Activated CD4-positive, alpha-beta memory T cell treated with anti-CD3 and anti-CD28 coated beads, Interleukin-2, amount 10 ng/mL, durations not matched to agents 7 days and 5 days (primary cell): ENCODE measurements around the gene LAMP2. TPM values are rescaled to one million over a fixed set of nuclear protein-coding genes. Genes with fewer than 3 reads are reported as not detected.
A peak's percentile ranks its signal among the peaks of the same experiment; 100 is the strongest.

Experiments
- CTCF ChIA-PET: fragments of 350-600 bp; sonication (Branson Sonifier 250); formaldehyde crosslinking; loops from one replicate; lab custom pipeline; 2021; ENCODE audit warnings: antibody characterized with exemption, inconsistent platforms; lab: Charles Lee
- POLR2A ChIA-PET: fragments of 350-600 bp; sonication (Branson Sonifier 250); formaldehyde crosslinking; loops from one replicate; lab custom pipeline; 2021; ENCODE audit warnings: antibody characterized with exemption; lab: Charles Lee
- DNase-seq: peaks from one replicate; pipeline ENCODE4 v3.0.0-alpha.2; 2020
- H3K27ac Mint-ChIP-seq: one replicate; pipeline ENCODE4 v1.8.0; 2021; ENCODE audit warnings: mild to moderate bottlenecking, mixed read lengths
- H3K27me3 Mint-ChIP-seq: one replicate; pipeline ENCODE4 v1.8.0; 2021; ENCODE audit warnings: mixed read lengths
- H3K36me3 Mint-ChIP-seq: one replicate; pipeline ENCODE4 v1.8.0; 2021; ENCODE audit warnings: low read depth, mixed read lengths
- H3K4me1 Mint-ChIP-seq: one replicate; pipeline ENCODE4 v1.8.0; 2021; ENCODE audit warnings: mixed read lengths
- H3K4me3 Mint-ChIP-seq: one replicate; pipeline ENCODE4 v1.8.0; 2021; ENCODE audit warnings: mild to moderate bottlenecking, mixed read lengths
- H3K9me3 Mint-ChIP-seq: one replicate; pipeline ENCODE4 v1.8.0; 2021; ENCODE audit warnings: mixed read lengths
- total RNA-seq, 2 experiments: library from RNA; stranded (reverse); gene quantifications; one replicate each; pipeline ENCODE4 v1.2.3, GENCODE V29; 2021

The LAMP2 gene
- total RNA-seq, 2 experiments from 2014 or later = 59.4 to 60.3 TPM

- no peaks in the 10 kb centered on the region for H3K9me3 Mint-ChIP-seq
- no peak for DNase-seq
- H3K36me3 Mint-ChIP-seq = peaks cover 30% of the 10 kb centered on the region
- H3K27ac Mint-ChIP-seq = peak overlapping the region; percentile 24
- ChIA-PET POLR2A (no interaction called here), CTCF (interaction anchor here (0.7 to 3.2 kb wide), 9 partner anchors 10 to 202 kb away, joined by 3 to 16 read pairs (median 3); partner anchors contain the start of gene ZBTB33)
- no peak overlapping the region for H3K4me3 Mint-ChIP-seq
- H3K4me1 Mint-ChIP-seq = peaks cover 32% of the 10 kb centered on the region
- no peaks in the 10 kb centered on the region for H3K27me3 Mint-ChIP-seq
These were observed 17.0 kb downstream of the LAMP2 start for GRCh38 chrX:120452131-120452530.

DNA sequence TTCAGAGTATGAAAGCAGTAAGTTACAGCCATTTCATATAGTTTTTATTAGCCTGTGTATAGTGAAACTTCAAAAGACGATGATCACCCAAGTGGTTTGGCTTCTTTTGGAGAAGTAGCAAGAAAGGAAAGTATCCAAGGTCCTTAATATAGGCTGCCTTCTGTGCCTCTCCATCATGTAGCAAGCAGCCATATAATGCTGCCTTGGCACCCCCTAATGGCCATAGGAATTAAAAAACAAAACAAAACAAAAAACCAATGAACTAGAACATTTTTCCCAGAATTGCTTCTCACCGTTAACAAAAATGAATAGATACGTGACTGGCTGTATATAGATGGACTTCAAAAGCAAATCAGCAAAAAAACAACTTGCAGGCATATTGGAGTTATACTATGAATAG is 18.9 kb downstream of the LAMP2 start:
- ChIA-PET CTCF (interaction anchor here (1.0 to 1.3 kb wide), 5 partner anchors 13 to 199 kb away, joined by 3 read pairs; no protein-coding TSS in a partner anchor), POLR2A (no interaction called here)
- Mint-ChIP-seq H3K27ac (no peak overlapping the region), H3K36me3 (peaks cover 32% of the 10 kb centered on the region), H3K4me1 (peaks cover 22% of the 10 kb centered on the region), H3K4me3 (no peak overlapping the region), H3K27me3 (no peaks in the 10 kb centered on the region), H3K9me3 (no peaks in the 10 kb centered on the region)
- DNase-seq = no peak

- CTCF ChIA-PET = no interaction called here
- H3K27ac Mint-ChIP-seq = no peak overlapping the region
- H3K9me3 Mint-ChIP-seq = no peaks in the 10 kb centered on the region
- no peaks in the 10 kb centered on the region for H3K27me3 Mint-ChIP-seq
- POLR2A ChIA-PET = no interaction called here
- DNase-seq = no peak
- H3K36me3 Mint-ChIP-seq = peaks cover 31% of the 10 kb centered on the region
- peaks cover 7% of the 10 kb centered on the region for H3K4me1 Mint-ChIP-seq
- no peak overlapping the region for H3K4me3 Mint-ChIP-seq
These were observed 22.6 kb downstream of the LAMP2 start for GRCh38 chrX:120446498-120446897.

DNA sequence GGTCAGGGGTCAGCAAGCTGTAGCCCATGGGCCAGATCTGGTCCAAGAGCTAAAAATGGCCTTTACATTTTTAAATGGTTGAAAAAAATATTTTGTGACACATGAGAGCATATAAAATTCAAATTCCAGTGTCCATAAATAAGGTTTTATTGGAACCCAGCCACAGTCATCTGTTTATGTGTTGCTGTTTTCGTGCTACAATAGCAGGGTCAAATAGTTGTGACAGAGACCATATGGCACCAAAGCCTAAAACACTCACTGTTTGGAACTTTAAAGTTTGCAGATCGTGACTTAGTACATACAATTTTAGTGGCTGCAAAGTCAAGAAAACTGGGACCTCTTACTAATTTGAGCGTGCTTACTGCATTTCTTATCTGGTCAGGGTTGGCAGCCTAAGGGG is 29.2 kb downstream of the LAMP2 start:
- CTCF ChIA-PET = no interaction called here
- POLR2A ChIA-PET = no interaction called here
- no peak overlapping the region for H3K4me3 Mint-ChIP-seq
- H3K36me3 Mint-ChIP-seq = peaks cover 25% of the 10 kb centered on the region
- H3K27ac Mint-ChIP-seq = no peak overlapping the region
- H3K4me1 Mint-ChIP-seq = peaks cover 2% of the 10 kb centered on the region
- DNase-seq = no peak
- no peaks in the 10 kb centered on the region for H3K9me3 Mint-ChIP-seq
- no peaks in the 10 kb centered on the region for H3K27me3 Mint-ChIP-seq

GRCh38 chrX:120429776-120430540 is 39.1 kb downstream of the LAMP2 start:
- peaks cover 26% of the 10 kb centered on the region for H3K36me3 Mint-ChIP-seq
- H3K4me1 Mint-ChIP-seq = peaks cover 8% of the 10 kb centered on the region
- no peaks in the 10 kb centered on the region for H3K9me3 Mint-ChIP-seq
- POLR2A ChIA-PET = no interaction called here
- H3K27me3 Mint-ChIP-seq = no peaks in the 10 kb centered on the region
- DNase-seq = no peak
- H3K27ac Mint-ChIP-seq = no peak overlapping the region
- H3K4me3 Mint-ChIP-seq = no peak overlapping the region
- CTCF ChIA-PET = no interaction called here

GRCh38 chrX:120428309-120428708 is 40.8 kb downstream of the LAMP2 start:
- peaks cover 12% of the 10 kb centered on the region for H3K4me1 Mint-ChIP-seq
- H3K27ac Mint-ChIP-seq = no peak overlapping the region
- no peak overlapping the region for H3K4me3 Mint-ChIP-seq
- H3K27me3 Mint-ChIP-seq = no peaks in the 10 kb centered on the region
- CTCF ChIA-PET = no interaction called here
- no peaks in the 10 kb centered on the region for H3K9me3 Mint-ChIP-seq
- DNase-seq = no peak
- POLR2A ChIA-PET = no interaction called here
- peaks cover 23% of the 10 kb centered on the region for H3K36me3 Mint-ChIP-seq

- no peak for DNase-seq
- Mint-ChIP-seq H3K27me3 (no peaks in the 10 kb centered on the region), H3K27ac (no peak overlapping the region), H3K36me3 (peaks cover 6% of the 10 kb centered on the region), H3K9me3 (no peaks in the 10 kb centered on the region), H3K4me1 (peaks cover 12% of the 10 kb centered on the region), H3K4me3 (no peak overlapping the region)
- POLR2A ChIA-PET = no interaction called here
- CTCF ChIA-PET = interaction anchor here (1.0 kb wide), 1 partner anchor 117 kb away, joined by 3 read pairs; no protein-coding TSS in a partner anchor
These were observed 42.5 kb downstream of the LAMP2 start for GRCh38 chrX:120426599-120426998.

- no peak overlapping the region for H3K4me3 Mint-ChIP-seq
- no peaks in the 10 kb centered on the region for H3K27me3 Mint-ChIP-seq
- peak; percentile 20 for DNase-seq
- no peaks in the 10 kb centered on the region for H3K9me3 Mint-ChIP-seq
- peak overlapping the region; percentile 47 for H3K27ac Mint-ChIP-seq
- peaks cover 20% of the 10 kb centered on the region for H3K4me1 Mint-ChIP-seq
- POLR2A ChIA-PET = interaction anchor here (0.9 kb wide), 1 partner anchor 185 kb away, joined by 3 read pairs; no protein-coding TSS in a partner anchor
- H3K36me3 Mint-ChIP-seq = no peaks in the 10 kb centered on the region
- CTCF ChIA-PET = no interaction called here
These were observed 49.6 kb downstream of the LAMP2 start for GRCh38 chrX:120419463-120419862.

GRCh38 chrX:120408168-120408567 is 60.9 kb downstream of the LAMP2 start:
- CTCF ChIA-PET = no interaction called here
- Mint-ChIP-seq H3K27me3 (no peaks in the 10 kb centered on the region), H3K9me3 (peaks cover 13% of the 10 kb centered on the region), H3K4me1 (no peaks in the 10 kb centered on the region), H3K36me3 (no peaks in the 10 kb centered on the region), H3K4me3 (no peak overlapping the region), H3K27ac (no peak overlapping the region)
- POLR2A ChIA-PET = no interaction called here
- DNase-seq = no peak

DNA sequence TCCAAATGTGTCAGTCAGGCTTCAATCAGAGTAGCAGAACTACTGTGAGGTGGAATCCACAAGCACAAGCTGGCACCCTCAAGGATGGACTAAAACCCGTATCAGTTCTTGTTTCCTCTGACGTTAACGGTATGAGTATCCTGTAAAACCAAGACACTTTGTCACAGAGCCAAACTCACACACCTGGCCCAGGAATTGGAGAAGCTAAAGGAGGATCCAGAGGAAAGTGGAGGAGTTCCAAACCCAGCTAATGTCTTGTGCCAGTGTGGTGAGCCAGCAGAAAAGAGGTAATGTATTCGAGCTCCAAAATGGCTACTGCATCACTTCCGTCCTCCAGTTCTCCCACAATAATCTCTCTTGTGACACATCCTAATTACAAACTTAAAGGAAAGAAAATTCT is 62.5 kb downstream of the LAMP2 start:
- peaks cover 13% of the 10 kb centered on the region for H3K9me3 Mint-ChIP-seq
- CTCF ChIA-PET = no interaction called here

DNA sequence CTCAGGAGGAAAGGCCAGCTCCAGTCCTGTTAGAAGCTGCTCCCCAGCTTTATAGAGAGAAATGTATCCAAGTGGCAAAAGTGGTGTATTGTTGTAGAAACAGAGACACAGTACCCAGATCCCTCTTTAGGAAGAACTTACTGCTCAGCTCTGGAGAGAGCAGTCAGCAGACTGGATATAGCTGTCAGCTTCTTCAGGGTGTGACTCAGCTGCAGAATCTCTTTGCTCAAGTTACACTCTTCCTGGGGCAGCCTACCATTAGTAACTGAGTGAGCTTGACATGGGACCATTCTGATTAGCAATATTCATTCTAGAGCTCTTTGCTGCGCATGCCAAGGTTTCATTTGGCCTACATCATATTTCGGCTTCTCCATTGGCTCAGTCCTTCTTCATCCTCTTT is 66.7 kb downstream of the LAMP2 start:
- POLR2A ChIA-PET = no interaction called here
- Mint-ChIP-seq H3K27ac (no peak overlapping the region), H3K4me3 (no peak overlapping the region), H3K36me3 (no peaks in the 10 kb centered on the region), H3K27me3 (no peaks in the 10 kb centered on the region), H3K9me3 (peaks cover 3% of the 10 kb centered on the region), H3K4me1 (no peaks in the 10 kb centered on the region)
- CTCF ChIA-PET = no interaction called here
- DNase-seq = no peak

More for the DNA sequence above, 62.5 kb downstream of the LAMP2 start:
- H3K27me3 Mint-ChIP-seq = no peaks in the 10 kb centered on the region
- H3K4me3 Mint-ChIP-seq = no peak overlapping the region
- POLR2A ChIA-PET = no interaction called here
- H3K27ac Mint-ChIP-seq = no peak overlapping the region
- H3K4me1 Mint-ChIP-seq = no peaks in the 10 kb centered on the region
- no peaks in the 10 kb centered on the region for H3K36me3 Mint-ChIP-seq
- DNase-seq = no peak

DNA sequence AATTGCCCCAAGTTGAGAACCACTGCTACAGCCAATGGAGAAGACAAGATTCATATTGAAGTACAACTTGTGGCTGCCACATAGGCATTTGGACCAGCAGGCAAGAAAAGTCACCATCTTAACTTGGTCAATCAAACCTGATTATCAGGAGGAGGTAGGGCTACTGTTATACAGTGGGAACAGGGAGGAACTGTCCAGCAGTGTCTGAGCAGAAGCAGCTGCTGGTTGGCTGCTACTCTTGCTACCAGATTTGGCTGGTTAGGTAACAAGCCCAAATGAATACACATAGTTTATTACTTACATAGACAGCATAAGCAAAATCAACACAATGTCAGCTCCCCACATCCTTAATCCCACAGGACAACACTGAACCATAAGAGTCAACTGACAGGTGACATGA is 67.8 kb downstream of the LAMP2 start:
- no peaks in the 10 kb centered on the region for H3K36me3 Mint-ChIP-seq

GRCh38 chrX:120380699-120381098 is 88.4 kb downstream of the LAMP2 start:
- POLR2A ChIA-PET = no interaction called here
- no peaks in the 10 kb centered on the region for H3K9me3 Mint-ChIP-seq
- no peak overlapping the region for H3K27ac Mint-ChIP-seq

More for the DNA sequence above, 67.8 kb downstream of the LAMP2 start:
- Mint-ChIP-seq H3K9me3 (peaks cover 2% of the 10 kb centered on the region), H3K4me3 (no peak overlapping the region), H3K27ac (no peak overlapping the region), H3K27me3 (no peaks in the 10 kb centered on the region), H3K4me1 (no peaks in the 10 kb centered on the region)
- ChIA-PET POLR2A (no interaction called here), CTCF (no interaction called here)
- DNase-seq = no peak

More at GRCh38 chrX:120380699-120381098, 88.4 kb downstream of the LAMP2 start:
- CTCF ChIA-PET = interaction anchor here (2.2 kb wide), 1 partner anchor 72 kb away, joined by 16 read pairs; no protein-coding TSS in a partner anchor
- peak; percentile 20 for DNase-seq
- Mint-ChIP-seq H3K4me3 (no peak overlapping the region), H3K4me1 (peaks cover 9% of the 10 kb centered on the region), H3K36me3 (no peaks in the 10 kb centered on the region), H3K27me3 (peaks cover 10% of the 10 kb centered on the region)
